Dedifferentiated amniotic fluid mesenchymal stem cell (primary cell): ENCODE results near the gene TMEM187.
A peak's percentile ranks its signal among the peaks of the same experiment; 100 is the strongest.

Experiments
- DNase-seq: peaks from one replicate; pipeline ENCODE4 v3.0.0-alpha.2; 2016; ENCODE audit errors: extremely low spot score

Gene TMEM187

DNA sequence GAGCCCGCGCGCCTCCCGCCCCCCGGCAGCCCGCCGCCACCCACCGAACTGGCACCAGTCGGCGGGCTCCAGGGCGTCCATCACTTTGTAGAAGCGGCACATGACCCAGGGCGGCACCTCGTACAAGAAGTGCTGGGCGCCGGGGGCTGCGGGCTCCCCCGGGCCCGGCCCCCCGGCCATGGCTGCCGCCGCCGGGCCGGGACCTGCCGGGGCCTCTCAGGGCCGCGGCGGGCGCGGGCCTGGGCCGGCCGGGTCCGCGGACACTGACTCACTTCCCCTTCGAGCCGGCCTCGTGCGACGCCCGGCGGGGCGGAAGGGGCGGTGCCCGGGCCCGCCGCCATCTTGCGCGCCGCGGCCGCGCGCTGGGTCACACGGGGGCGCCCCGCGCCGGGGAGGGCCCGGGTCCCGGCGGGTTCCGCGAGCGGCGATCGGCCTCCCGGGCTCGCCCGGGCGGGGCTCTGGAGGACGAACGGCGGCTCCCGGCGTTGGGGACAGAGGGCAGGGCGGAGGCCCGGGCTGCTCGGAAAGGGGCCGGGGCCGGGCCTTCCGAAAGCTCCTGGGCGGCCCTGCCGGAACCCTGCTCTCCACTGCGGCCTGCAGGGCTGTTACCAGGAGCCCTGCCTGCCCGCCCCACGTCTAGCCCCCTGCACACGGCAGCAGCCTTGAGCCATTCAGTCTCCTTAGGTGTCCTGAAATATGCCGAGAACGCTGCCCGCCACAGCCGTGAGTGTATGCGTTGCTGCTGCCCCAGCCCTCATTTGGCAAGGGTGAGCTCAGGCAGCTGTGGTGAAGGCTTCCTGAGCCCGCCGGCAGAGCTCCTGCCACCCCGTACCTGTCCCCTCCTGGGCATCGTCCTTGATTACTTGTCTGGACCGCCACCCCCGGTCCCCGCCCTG is 47.3 kb downstream of the TMEM187 start, which contains the start of gene IRAK1:
Gene IRAK1, minus strand, starts transcription at position 270 of the 896 bp plus-strand sequence. Its CDS starts 90 bp downstream, at position 180.
- DNase-seq, result peak; percentile 30

- no peak for DNase-seq
Measured at GRCh38 chrX:154020536-154021115, 48.1 kb downstream of the TMEM187 start.

GRCh38 chrX:154021131-154021611 is 48.6 kb downstream of the TMEM187 start:
- DNase-seq, result no peak

GRCh38 chrX:154022108-154022507 is 49.6 kb downstream of the TMEM187 start:
- DNase-seq, result no peak

GRCh38 chrX:154023276-154024000 is 50.9 kb downstream of the TMEM187 start:
- no peak for DNase-seq

DNA sequence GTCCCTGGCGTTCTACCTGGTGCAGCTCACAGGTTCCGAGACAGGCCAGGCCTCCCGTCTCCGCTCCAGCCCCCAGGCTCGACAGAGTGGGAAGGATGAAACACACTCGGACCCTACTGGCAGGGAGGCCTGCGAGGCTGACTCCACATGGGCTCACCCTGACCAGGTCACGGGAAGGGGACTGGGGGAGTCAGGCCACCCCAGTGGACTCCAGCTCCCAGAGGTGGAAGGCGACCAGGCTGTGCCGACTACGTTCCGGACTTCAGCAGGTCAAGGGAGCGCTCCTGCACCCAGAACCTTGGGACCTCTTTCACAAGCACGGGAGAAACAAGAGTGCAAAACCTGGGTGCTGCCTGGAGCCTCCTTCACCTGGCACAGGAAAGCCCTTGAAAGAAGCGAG is 51.7 kb downstream of the TMEM187 start:
- DNase-seq, result no peak

DNA sequence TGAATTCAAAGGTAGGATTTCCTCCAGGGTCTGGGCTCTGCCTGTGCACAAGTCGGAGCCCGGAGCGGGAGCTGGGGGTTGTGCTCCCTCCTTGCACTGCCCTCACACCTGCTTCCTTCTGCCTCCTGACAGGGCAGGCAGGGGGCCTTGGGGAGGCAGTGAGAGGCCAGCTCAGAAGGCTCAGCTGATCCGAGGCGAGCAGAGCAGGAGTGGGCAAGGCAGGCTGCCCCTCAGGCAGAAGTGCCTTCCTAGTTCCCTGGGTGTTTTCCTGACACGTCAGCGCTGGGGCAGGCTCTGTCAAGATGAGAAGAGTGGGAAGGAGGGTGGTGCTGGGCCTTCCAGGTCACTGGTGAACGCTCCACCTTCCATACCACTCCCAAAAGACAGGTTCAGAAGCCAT is 52.7 kb downstream of the TMEM187 start:
- no peak for DNase-seq

- no peak for DNase-seq
Measured at GRCh38 chrX:154026136-154027021, 53.8 kb downstream of the TMEM187 start.

GRCh38 chrX:154027022-154027402 is 54.5 kb downstream of the TMEM187 start:
- no peak for DNase-seq

DNA sequence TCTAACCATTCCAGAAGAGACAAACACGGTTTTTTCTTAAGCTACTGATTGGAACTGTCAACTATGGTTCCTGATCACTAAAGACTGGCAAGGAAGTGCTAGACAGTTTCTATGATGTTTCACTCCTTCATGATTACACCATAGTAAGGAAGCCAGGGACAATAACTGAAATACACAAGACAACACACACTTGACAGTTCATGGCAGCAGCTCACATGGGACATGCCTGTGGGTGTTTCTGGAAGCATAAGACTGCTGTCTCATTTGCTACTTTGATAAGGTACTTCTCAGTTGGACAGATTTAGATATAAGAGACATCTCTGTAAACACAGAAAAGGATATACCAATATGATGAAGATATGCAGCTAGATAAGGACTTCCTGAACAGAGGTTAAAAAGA is 55.4 kb downstream of the TMEM187 start:
- no peak for DNase-seq

DNA sequence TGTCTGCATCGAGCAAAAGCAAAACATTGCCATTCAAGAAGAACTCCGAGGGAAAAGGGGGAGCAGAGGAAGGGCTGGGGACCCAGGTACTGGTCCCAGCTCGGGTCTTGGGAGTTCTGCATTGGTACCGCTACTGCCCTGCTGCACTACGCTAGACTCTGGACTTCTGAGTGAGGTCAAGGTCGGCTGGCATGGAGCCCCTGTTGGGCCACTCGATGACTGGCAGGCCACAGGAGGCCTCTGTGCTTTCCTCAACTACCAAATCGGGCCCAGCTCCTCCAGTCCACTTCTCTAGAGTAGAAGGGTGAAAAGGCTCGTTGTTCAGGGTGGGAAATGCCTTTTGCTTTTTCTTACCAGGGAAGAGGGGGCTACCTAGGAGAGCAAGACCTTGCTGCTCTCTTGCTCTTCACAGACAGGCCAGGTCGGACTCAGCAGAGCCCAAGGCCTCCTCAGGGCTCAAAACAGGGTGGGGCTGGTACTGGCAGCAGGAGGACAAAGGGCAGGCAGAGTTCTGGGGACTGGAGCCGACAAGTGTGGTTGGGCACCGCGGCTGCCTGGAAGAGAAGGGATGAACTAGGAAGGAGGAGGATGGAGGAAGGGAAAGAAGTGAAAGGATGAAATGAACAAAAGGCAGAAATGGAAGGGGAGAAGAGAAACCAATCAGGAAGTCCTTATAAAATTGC is 56.1 kb downstream of the TMEM187 start:
- DNase-seq, result no peak

GRCh38 chrX:154029439-154029838 is 56.9 kb downstream of the TMEM187 start:
- no peak for DNase-seq

- no peak for DNase-seq
Measured at GRCh38 chrX:154030266-154030665, 57.7 kb downstream of the TMEM187 start.

DNA sequence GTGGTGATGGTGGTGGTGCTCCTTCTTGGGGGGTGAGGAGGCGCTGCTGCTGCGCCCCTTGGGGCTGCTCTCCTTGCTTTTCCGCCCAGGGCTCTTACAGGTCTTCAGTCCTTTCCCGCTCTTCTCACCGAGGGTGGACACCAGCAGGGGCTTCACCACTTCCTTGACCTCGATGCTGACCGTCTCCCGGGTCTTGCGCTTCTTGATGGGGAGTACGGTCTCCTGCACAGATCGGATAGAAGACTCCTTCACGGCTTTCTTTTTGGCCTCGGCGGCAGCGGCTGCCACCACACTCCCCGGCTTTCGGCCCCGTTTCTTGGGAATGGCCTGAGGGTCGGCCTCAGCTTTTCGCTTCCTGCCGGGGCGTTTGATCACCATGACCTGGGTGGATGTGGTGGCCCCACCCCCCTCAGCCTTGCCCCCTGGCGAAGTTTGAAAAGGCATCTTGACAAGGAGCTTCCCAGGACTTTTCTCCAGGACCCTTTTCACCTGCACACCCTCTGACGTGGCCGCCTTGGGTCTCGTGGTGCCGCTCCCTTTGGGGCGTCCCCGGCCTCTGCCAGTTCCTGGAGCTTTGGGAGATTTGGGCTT is 58.3 kb downstream of the TMEM187 start:
- no peak for DNase-seq

- DNase-seq, result no peak
Measured at GRCh38 chrX:154032160-154032559, 59.6 kb downstream of the TMEM187 start.

DNA sequence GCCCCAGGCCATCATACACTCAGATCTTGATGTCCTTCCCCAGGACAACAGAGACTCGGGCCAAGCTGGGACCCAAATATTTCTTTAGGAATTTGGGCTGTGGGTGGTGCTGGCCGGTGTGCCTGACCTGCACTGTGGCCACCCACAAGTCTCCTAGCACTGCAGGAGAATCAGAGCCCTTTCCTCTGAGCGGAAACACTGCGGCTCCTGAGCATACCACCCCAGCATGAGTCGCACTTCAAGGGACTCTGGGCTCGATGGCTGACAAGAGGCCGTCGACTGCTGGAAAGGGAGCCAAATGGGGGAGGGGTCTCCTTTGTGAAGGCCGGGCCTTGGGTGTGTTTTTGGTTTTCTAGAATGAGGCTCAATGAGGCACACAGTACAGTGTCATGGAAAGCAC is 60.1 kb downstream of the TMEM187 start:
- DNase-seq, result no peak
